HG02885 (cell line): ENCODE results near the gene SLC6A11.

ENCODE experiments used
- ATAC-seq: cut with Tn5 transposase; IDR thresholded peaks from one replicate; pipeline ENCODE4 v1.9.1; 2021; ENCODE audit warnings: mild to moderate bottlenecking; ENCODE audit not compliant: unreplicated experiment, poor library complexity

SLC6A11 gene

GRCh38 chr3:10788451-10788850, 27.6 kb upstream of the SLC6A11 start:
- no peak for ATAC-seq

- ATAC-seq, result no peak
Measured at GRCh38 chr3:10790713-10791112, 25.3 kb upstream of the SLC6A11 start.

- ATAC-seq, result no peak
Measured at GRCh38 chr3:10792208-10792607, 23.8 kb upstream of the SLC6A11 start.

GRCh38 chr3:10798600-10799367, 17.2 kb upstream of the SLC6A11 start:
- ATAC-seq, result no peak

GRCh38 chr3:10804183-10804648, 11.8 kb upstream of the SLC6A11 start:
- ATAC-seq, result no peak

- ATAC-seq, result no peak
Measured at GRCh38 chr3:10806006-10806405, 10.0 kb upstream of the SLC6A11 start.

GRCh38 chr3:10808130-10808735, 7.8 kb upstream of the SLC6A11 start:
- no peak for ATAC-seq

GRCh38 chr3:10808974-10809373, 7.1 kb upstream of the SLC6A11 start:
- no peak for ATAC-seq

GRCh38 chr3:10810376-10810775, 5.7 kb upstream of the SLC6A11 start:
- ATAC-seq, result no peak

GRCh38 chr3:10813425-10813824, 2.6 kb upstream of the SLC6A11 start:
- no peak for ATAC-seq

- no peak for ATAC-seq
Measured at GRCh38 chr3:10814623-10815022, 1.4 kb upstream of the SLC6A11 start.

GRCh38 chr3:10815487-10815886, 541 bp upstream of the SLC6A11 start:
- no peak for ATAC-seq

- no peak for ATAC-seq
Measured at GRCh38 chr3:10816863-10817253, 830 bp downstream of the SLC6A11 start.

GRCh38 chr3:10817506-10817905, 1.5 kb downstream of the SLC6A11 start:
- no peak for ATAC-seq

- ATAC-seq, result no peak
Measured at GRCh38 chr3:10822055-10822454, 6.0 kb downstream of the SLC6A11 start.

GRCh38 chr3:10822708-10823515, 6.9 kb downstream of the SLC6A11 start:
- no peak for ATAC-seq

- ATAC-seq, result no peak
Measured at GRCh38 chr3:10823516-10823818, 7.4 kb downstream of the SLC6A11 start.

- ATAC-seq, result no peak
Measured at GRCh38 chr3:10824468-10824867, 8.4 kb downstream of the SLC6A11 start.

- ATAC-seq, result no peak
Measured at GRCh38 chr3:10833855-10834414, 17.9 kb downstream of the SLC6A11 start.

- ATAC-seq, result no peak
Measured at GRCh38 chr3:10834951-10835350, 18.9 kb downstream of the SLC6A11 start.

- no peak for ATAC-seq
Measured at GRCh38 chr3:10835406-10835805, 19.4 kb downstream of the SLC6A11 start.
